SK-MEL-5 (cell line): ENCODE measurements around the gene GABRG3. TPM values are rescaled to one million over a fixed set of nuclear protein-coding genes. Genes with fewer than 3 reads are reported as not detected.

Experiments
- DNase-seq: peaks from one replicate; pipeline ENCODE4 v3.0.0-alpha.2; 2016; ENCODE audit warnings: low read depth, low spot score
- in situ Hi-C: cut with HindIII; loops from 2 replicates; pipeline ENCODE4 v1.10.0; 2016; ENCODE audit warnings: low sequenced_read_pairs, high pct_unique_total_duplicates, low pct_unique_long_range_greater_than_20kb
- total RNA-seq: library from RNA; depleted of rRNA; stranded (reverse); fragments of >200 nt; shearing (Covaris generic); gene quantifications from 2 replicates; pipeline ENCODE4 v1.2.3, GENCODE V29; 2014

GABRG3 gene
- total RNA-seq, 1 experiment from 2014 or later: 6.3 TPM

GRCh38 chr15:27124287-27124871, 153.4 kb downstream of the GABRG3 start:
- no peak for DNase-seq
- in situ Hi-C loops: no loop called here

DNA sequence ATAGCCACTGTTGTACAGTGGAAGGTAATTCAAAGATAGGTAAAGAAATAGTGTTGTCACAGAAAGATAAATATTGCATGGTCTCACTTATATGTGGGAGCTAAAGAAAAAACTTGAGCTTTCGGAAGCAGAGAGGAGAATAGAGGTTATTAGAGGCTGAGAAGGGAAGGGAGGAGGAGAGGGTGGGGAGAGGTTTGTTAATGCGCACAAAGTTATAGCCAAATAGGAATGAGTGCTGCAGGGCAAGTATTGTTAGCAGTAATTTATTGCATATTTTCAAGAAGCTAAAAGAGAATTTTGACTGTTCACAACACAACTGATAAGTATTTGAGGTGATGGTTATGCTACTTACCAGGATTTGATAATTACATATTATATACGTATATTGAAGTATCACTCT, 154.2 kb downstream of the GABRG3 start:
- in situ Hi-C loops: no loop called here
- DNase-seq: no peak

- in situ Hi-C loops: no loop called here
- no peak for DNase-seq
These were observed 155.5 kb downstream of the GABRG3 start for GRCh38 chr15:27126449-27126848.

DNA sequence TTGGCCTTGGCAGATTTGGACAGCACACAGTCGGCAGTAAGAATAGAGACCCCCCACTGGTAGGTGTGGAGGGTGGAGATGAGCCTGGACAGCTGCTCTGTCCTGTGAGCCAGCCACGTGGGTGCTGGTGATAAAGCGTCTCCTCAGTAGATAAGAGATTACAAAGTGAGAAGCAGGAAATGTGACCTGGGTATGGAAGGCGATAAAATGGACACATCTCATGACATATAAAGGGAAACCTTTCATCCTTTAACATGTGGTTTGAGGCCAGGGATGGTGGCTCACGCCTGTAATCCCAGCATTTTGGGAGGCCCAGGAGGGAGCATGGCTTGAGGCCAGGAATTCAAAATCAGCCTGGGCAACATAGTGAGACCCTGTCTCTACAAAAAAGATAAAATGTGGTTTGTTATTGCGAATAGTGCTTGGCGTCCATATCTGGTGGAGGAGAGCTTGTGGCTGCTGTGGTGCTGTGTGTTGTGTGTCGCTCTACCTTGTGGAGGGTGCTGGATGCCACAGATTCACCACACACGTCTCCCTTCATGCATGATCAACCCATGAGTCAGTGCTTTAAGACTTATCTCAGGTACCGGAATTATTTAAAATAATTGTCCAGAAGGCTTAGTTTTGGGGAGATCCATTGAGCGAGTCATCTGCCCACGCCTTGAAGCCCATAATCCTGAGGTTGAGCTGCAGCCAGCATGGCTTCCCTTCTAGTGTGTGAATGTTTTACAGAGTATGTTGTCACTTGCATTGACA, 157.0 kb downstream of the GABRG3 start:
- in situ Hi-C loops: no loop called here
- DNase-seq: no peak

- DNase-seq: no peak
- in situ Hi-C loops: no loop called here
These were observed 162.3 kb downstream of the GABRG3 start for GRCh38 chr15:27133249-27133648.

GRCh38 chr15:27134481-27134880, 163.5 kb downstream of the GABRG3 start:
- peak; percentile 10 for DNase-seq
- in situ Hi-C loops: no loop called here

DNA sequence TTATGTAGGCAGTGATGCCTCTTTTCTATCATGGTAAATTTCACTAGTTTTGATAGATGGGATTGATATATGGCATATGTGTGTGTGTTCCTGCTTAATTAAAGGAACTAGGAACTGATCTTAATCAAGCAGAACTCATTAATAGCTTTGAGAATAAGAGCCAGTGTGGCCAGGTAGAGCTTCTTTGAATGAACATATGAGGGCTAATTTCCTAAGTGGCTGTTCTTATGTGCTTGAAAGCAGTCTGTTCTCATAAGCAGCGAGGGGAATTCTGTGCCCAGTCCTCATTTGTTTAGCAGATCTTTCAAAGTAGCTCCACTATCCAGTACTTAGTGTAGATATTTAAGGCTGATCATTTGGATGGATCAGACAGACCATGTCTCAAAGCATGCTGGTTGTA, 164.2 kb downstream of the GABRG3 start:
- in situ Hi-C loops: no loop called here
- DNase-seq: no peak

- DNase-seq: peak; percentile 91
- in situ Hi-C loops: no loop called here
These were observed 166.1 kb downstream of the GABRG3 start for GRCh38 chr15:27137127-27137526.

- DNase-seq: no peak
- in situ Hi-C loops: no loop called here
These were observed 194.6 kb downstream of the GABRG3 start for GRCh38 chr15:27165590-27165989.

- DNase-seq: no peak
- in situ Hi-C loops: no loop called here
These were observed 195.9 kb downstream of the GABRG3 start for GRCh38 chr15:27166917-27167316.

GRCh38 chr15:27167738-27168137, 196.8 kb downstream of the GABRG3 start:
- in situ Hi-C loops: no loop called here
- no peak for DNase-seq

DNA sequence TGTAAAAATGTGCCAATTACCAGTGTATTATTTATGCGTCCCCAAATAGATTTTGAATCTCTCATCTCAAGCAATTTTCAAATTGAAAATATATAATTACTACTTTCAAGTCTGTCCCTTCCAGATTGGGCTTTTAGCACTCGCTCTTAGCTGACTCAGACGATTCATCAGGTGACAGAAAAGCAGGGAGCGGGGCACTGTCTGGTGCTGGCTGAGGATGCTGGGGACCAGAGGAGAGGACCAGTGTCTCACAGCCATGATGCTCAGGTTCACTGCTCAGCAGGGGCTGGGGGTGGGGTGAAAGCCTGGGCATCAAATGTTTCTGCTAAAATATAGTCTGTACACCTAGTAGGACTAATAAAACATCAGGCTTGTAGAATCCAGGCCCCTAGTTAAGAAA, 199.9 kb downstream of the GABRG3 start:
- in situ Hi-C loops: no loop called here
- no peak for DNase-seq

- in situ Hi-C loops: no loop called here
- DNase-seq: no peak
These were observed 201.8 kb downstream of the GABRG3 start for GRCh38 chr15:27172821-27173220.

DNA sequence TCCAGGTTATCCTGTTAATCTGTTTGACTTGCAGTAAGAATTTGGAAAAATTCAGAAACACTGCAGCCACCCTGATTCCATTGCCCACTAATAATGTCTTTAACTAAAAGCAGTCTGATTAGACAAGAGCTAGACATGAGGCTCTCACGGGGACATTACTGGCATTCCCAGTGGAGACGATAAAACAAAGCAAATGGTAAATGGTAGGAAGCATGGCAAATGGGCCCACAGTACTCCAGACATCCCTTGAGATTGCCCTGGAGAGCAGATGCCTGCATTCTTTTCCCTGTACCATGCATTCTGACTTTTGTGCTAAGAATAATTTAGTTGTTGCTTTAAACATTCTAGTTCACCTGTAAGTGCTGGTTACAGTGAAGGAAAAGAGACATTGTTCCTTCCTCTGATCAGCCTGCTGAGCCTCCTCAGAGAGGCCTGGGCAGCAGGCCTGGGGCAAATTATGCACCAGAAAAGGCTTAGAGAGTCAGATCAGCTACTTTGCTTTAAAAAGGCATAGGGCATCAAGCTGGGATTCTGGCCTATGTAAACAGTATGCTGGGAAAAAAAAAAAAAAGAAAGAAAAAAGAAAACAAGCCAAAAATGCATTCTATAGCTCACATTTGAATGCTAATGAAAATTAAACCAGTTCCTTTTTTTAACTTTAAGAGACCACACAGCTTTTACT, 204.6 kb downstream of the GABRG3 start:
- DNase-seq: no peak
- in situ Hi-C loops: no loop called here

- in situ Hi-C loops: no loop called here
- no peak for DNase-seq
These were observed 205.9 kb downstream of the GABRG3 start for GRCh38 chr15:27176785-27177406.

- in situ Hi-C loops: no loop called here
These were observed 208.8 kb downstream of the GABRG3 start for GRCh38 chr15:27179789-27180188.

GRCh38 chr15:27182561-27183110, 211.7 kb downstream of the GABRG3 start:
- no peak for DNase-seq
- in situ Hi-C loops: no loop called here

More at GRCh38 chr15:27179789-27180188, 208.8 kb downstream of the GABRG3 start:
- no peak for DNase-seq

GRCh38 chr15:27183201-27183600, 212.2 kb downstream of the GABRG3 start:
- in situ Hi-C loops: no loop called here
- no peak for DNase-seq
